Sigmoid colon (tissue), 3 donors: ENCODE measurements around the gene FGGY.

Experiments used
- POLR2A ChIP-seq, 2 donors: fragments of 450-650 bp; IDR thresholded peaks; one replicate each; pipeline ENCODE4 v1.6.1; 2016; ENCODE audit warnings: antibody characterized with exemption in 2 of 2, mild to moderate bottlenecking in 2 of 2, moderate library complexity in 2 of 2
- TF ChIP-seq, protein P1 (sequence below), 4 experiments: fragments of 450-650 bp in 3 of 4; fragments of 200-600 bp in 1 of 4; IDR thresholded peaks; one replicate each; pipeline ENCODE4 v1.5.1; 2016 to 2019; ENCODE audit warnings: antibody characterized with exemption in 4 of 4, mild to moderate bottlenecking in 3 of 4, moderate library complexity in 2 of 4

DNA sequence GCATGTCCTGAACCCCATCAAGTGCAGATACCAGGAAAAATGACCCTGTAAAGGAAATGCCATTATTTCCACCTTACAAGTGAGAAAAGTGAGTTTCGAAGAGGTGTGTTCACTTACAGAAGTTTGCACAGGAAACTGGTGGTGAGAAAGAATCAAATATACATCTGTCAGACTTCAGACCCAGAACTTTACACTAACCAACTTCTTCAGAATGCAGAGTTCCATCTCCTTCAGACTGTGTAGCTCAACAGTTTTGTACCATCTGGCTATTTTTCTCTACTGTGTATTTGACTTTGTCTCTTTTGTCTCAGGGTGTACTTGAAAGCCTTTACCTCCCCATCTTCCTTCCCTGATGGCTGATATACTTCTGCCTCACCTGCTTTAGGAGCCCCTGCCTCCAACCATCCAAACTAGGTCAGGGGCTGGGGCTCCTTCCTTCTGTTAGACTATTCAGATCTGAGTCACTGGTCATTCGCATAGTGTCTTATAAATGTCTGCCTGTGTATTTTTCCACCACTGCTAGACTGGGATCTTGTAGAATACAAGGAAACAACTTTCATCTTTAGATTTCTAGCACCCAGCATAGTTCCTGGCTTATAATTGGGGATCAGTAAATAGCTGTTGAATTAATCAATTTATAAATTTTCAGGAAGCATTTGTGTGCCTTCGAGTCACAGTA lies 247.9 kb downstream of the FGGY start:
- no peak for TF ChIP-seq POLR2A (IDR thresholded peaks at IDR 0.05)
- TF ChIP-seq, protein P1, sequence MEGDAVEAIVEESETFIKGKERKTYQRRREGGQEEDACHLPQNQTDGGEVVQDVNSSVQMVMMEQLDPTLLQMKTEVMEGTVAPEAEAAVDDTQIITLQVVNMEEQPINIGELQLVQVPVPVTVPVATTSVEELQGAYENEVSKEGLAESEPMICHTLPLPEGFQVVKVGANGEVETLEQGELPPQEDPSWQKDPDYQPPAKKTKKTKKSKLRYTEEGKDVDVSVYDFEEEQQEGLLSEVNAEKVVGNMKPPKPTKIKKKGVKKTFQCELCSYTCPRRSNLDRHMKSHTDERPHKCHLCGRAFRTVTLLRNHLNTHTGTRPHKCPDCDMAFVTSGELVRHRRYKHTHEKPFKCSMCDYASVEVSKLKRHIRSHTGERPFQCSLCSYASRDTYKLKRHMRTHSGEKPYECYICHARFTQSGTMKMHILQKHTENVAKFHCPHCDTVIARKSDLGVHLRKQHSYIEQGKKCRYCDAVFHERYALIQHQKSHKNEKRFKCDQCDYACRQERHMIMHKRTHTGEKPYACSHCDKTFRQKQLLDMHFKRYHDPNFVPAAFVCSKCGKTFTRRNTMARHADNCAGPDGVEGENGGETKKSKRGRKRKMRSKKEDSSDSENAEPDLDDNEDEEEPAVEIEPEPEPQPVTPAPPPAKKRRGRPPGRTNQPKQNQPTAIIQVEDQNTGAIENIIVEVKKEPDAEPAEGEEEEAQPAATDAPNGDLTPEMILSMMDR (IDR thresholded peaks at IDR 0.05): no peak
